ENCODE data around the gene LENEP. TPM values are rescaled to one million over a fixed set of nuclear protein-coding genes. Genes with fewer than 3 reads are reported as not detected.
"Not testable (repeated sequence)": the region's sequence is repeated elsewhere in the genome, so short reads cannot be mapped to it uniquely, and the experiment has no call there.

The LENEP gene
- total RNA-seq, 1 donor from 2014 or later: 1.9 TPM

GRCh38 chr1:154990276-154990675 lies 3.1 kb upstream of the LENEP start:
- Mint-ChIP-seq H3K27ac (ENCODE audit: unreplicated experiment) (no peak overlapping the region), H3K27me3 (ENCODE audit: low read depth) (no peaks in the 10 kb centered on the region), H3K4me3 (peak overlapping the region; percentile 31), H3K9me3 (no peaks in the 10 kb centered on the region), H3K4me1 (peaks cover 9% of the 10 kb centered on the region), H3K36me3 (ENCODE audit: low read depth) (peaks cover 7% of the 10 kb centered on the region)
- no peak for TF ChIP-seq CTCF (conservative IDR thresholded peaks at IDR 0.05)
- DNase-seq (ENCODE audit: low read depth, low spot score): no peak

- Mint-ChIP-seq H3K36me3 (ENCODE audit: low read depth) (peaks cover 7% of the 10 kb centered on the region), H3K4me3 (peak overlapping the region; percentile 67), H3K9me3 (no peaks in the 10 kb centered on the region), H3K27me3 (ENCODE audit: low read depth) (no peaks in the 10 kb centered on the region), H3K4me1 (peaks cover 9% of the 10 kb centered on the region), H3K27ac (ENCODE audit: unreplicated experiment) (no peak overlapping the region)
- peak; percentile 21 for TF ChIP-seq CTCF (conservative IDR thresholded peaks at IDR 0.05)
- no peak for DNase-seq (ENCODE audit: low read depth, low spot score)
Observed at GRCh38 chr1:154992721-154993571, 440 bp upstream of the LENEP start.

- Mint-ChIP-seq H3K27me3 (ENCODE audit: low read depth) (no peaks in the 10 kb centered on the region), H3K27ac (ENCODE audit: unreplicated experiment) (no peak overlapping the region), H3K4me1 (peaks cover 10% of the 10 kb centered on the region), H3K4me3 (peak overlapping the region; percentile 68), H3K9me3 (no peaks in the 10 kb centered on the region), H3K36me3 (ENCODE audit: low read depth) (peaks cover 4% of the 10 kb centered on the region)
- no peak for TF ChIP-seq CTCF (conservative IDR thresholded peaks at IDR 0.05)
- DNase-seq (ENCODE audit: low read depth, low spot score): no peak
Observed at GRCh38 chr1:154994269-154994587, 842 bp downstream of the LENEP start.

- Mint-ChIP-seq H3K36me3 (ENCODE audit: low read depth) (peaks cover 3% of the 10 kb centered on the region), H3K9me3 (no peaks in the 10 kb centered on the region), H3K27me3 (ENCODE audit: low read depth) (no peaks in the 10 kb centered on the region), H3K27ac (ENCODE audit: unreplicated experiment) (no peak overlapping the region), H3K4me3 (peak overlapping the region; percentile 68), H3K4me1 (peaks cover 10% of the 10 kb centered on the region)
- TF ChIP-seq CTCF (conservative IDR thresholded peaks at IDR 0.05): no peak
- DNase-seq (ENCODE audit: low read depth, low spot score): no peak
Observed at GRCh38 chr1:154994591-154994990, 1.2 kb downstream of the LENEP start.

GRCh38 chr1:154995301-154995983 lies 2.1 kb downstream of the LENEP start:
- H3K27me3 Mint-ChIP-seq (ENCODE audit: low read depth); H3K36me3 Mint-ChIP-seq (ENCODE audit: low read depth); H3K9me3 Mint-ChIP-seq; H3K27ac Mint-ChIP-seq (ENCODE audit: unreplicated experiment); DNase-seq (ENCODE audit: low read depth, low spot score): not testable (repeated sequence)
- peaks cover 18% of the 10 kb centered on the region for H3K4me1 Mint-ChIP-seq
- peak overlapping the region; percentile 68 for H3K4me3 Mint-ChIP-seq
- peak; percentile 54 for TF ChIP-seq CTCF (conservative IDR thresholded peaks at IDR 0.05)
